K562 (cell line): ENCODE data around the gene ATP5ME.

ENCODE experiments used
- EZH2 ChIP-seq: IDR thresholded peaks from 2 replicates; pipeline ENCODE4 v1.6.1; 2012; ENCODE audit warnings: low read depth, mild to moderate bottlenecking, inconsistent platforms, low read length, borderline replicate concordance
- MYBL2 ChIP-seq, 2 experiments: fragments of 450-650 bp in 1 of 2; sonication (generic) in 1 of 2; formaldehyde crosslinking in 1 of 2; IDR thresholded peaks; 2 replicates each; pipeline versions ENCODE4 v1.6.1 to v1.8.1; 2017 to 2022; ENCODE audit warnings: borderline replicate concordance in 1 of 2, inconsistent platforms in 1 of 2, low read depth in 1 of 2, mild to moderate bottlenecking in 1 of 2, missing genetic modification reagents in 1 of 2, moderate library complexity in 1 of 2
- POU5F1 ChIP-seq: fragments of 150-350 bp; IDR thresholded peaks from 2 replicates; pipeline ENCODE4 v1.6.1; 2014; ENCODE audit warnings: borderline replicate concordance, low read length, low read depth, mild to moderate bottlenecking; ENCODE audit not compliant: partially characterized antibody
- SIN3A ChIP-seq, 2 experiments: fragments of 150-350 bp in 1 of 2; IDR thresholded peaks; 2 replicates each; pipeline ENCODE4 v1.6.1; 2011 to 2016; ENCODE audit warnings: borderline replicate concordance in 2 of 2, low read depth in 2 of 2, low read length in 2 of 2, mild to moderate bottlenecking in 2 of 2, moderate library complexity in 2 of 2; ENCODE audit not compliant: control insufficient read depth in 1 of 2
- TRIM24 ChIP-seq, 2 experiments: fragments of 450-650 bp; IDR thresholded peaks; 2 replicates each; pipeline ENCODE4 v1.6.1; 2016
- TF ChIP-seq, protein P1 (sequence below), 2 experiments: fragments of 450-650 bp in 1 of 2; sonication (generic) in 1 of 2; formaldehyde crosslinking in 1 of 2; IDR thresholded peaks in 1 of 2; conservative IDR thresholded peaks in 1 of 2; 2 replicates each; pipeline versions ENCODE4 v1.6.1 to v1.8.1; 2016 to 2023; ENCODE audit warnings: mild to moderate bottlenecking in 2 of 2, moderate library complexity in 2 of 2, inconsistent platforms in 1 of 2, missing genetic modification reagents in 1 of 2

DNA sequence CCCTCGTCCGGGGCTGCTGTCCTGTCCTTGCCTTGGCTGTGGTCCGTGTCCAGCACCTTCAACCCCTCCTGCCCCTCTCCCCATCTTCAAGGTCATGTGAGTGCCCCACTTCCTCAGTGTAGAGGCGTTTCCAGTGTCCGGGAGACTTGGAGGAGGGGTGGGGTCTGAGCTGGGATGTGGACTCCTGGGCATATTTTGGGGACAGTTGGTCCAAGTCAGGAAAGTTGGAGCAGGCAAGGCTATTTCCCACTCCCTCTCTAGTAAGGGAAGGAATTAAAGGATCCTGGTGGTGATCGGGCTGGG is 34.5 kb upstream of the ATP5ME start:
- TF ChIP-seq MYBL2 (IDR thresholded peaks at IDR 0.05; ENCODE audit: low read depth) (no peak), MYBL2 (CRISPR knock-in tag; IDR thresholded peaks at IDR 0.05; ENCODE audit: borderline replicate concordance) (no peak), SIN3A (IDR thresholded peaks at IDR 0.05; ENCODE audit: borderline replicate concordance in 2 of 2, control insufficient read depth in 1 of 2, low read depth in 2 of 2, low read length in 2 of 2) (no peak), TRIM24 (IDR thresholded peaks at IDR 0.05) (no peak), POU5F1 (no peak), EZH2 (no peak)
- TF ChIP-seq, protein P1, sequence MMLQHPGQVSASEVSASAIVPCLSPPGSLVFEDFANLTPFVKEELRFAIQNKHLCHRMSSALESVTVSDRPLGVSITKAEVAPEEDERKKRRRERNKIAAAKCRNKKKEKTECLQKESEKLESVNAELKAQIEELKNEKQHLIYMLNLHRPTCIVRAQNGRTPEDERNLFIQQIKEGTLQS (IDR thresholded peaks at IDR 0.05): no peak
- TF ChIP-seq, protein P1 (CRISPR knock-in tag; conservative IDR thresholded peaks at IDR 0.05): no peak
